CD8-positive, alpha-beta memory T cell (primary cell): ENCODE measurements around the gene RTN4IP1. TPM values are rescaled to one million over a fixed set of nuclear protein-coding genes. Genes with fewer than 3 reads are reported as not detected.

Experiments used
- CTCF ChIA-PET: fragments of 350-600 bp; sonication (Branson Sonifier 250); formaldehyde crosslinking; loops from one replicate; lab custom pipeline; 2021; ENCODE audit warnings: antibody characterized with exemption; lab: Charles Lee
- POLR2A ChIA-PET: fragments of 350-600 bp; sonication (Branson Sonifier 250); formaldehyde crosslinking; loops from one replicate; lab custom pipeline; 2021; ENCODE audit warnings: antibody characterized with exemption; lab: Charles Lee
- DNase-seq, 5 donors: peaks; one replicate each; pipeline versions ENCODE4 v3.0.0 to v3.0.0-alpha.2; 2020 to 2022; ENCODE audit warnings: mixed read lengths in 1 of 5
- H3K27ac ChIP-seq: one replicate; pipeline ENCODE4 v1.7.0; 2013; ENCODE audit warnings: low read depth, mild to moderate bottlenecking, low read length, moderate library complexity
- H3K27me3 ChIP-seq: 2 replicates; pipeline ENCODE4 v1.7.0; 2013; ENCODE audit warnings: low read length, mild to moderate bottlenecking; ENCODE audit not compliant: insufficient read depth, poor library complexity, severe bottlenecking
- H3K36me3 ChIP-seq: 2 replicates; pipeline ENCODE4 v1.7.0; 2013; ENCODE audit warnings: mild to moderate bottlenecking, low read length, moderate library complexity; ENCODE audit not compliant: insufficient read depth
- H3K4me1 ChIP-seq: 2 replicates; pipeline ENCODE4 v1.7.0; 2013; ENCODE audit warnings: mild to moderate bottlenecking, low read length, moderate library complexity; ENCODE audit not compliant: insufficient read depth
- H3K4me3 ChIP-seq: 2 replicates; pipeline ENCODE4 v1.7.0; 2013; ENCODE audit warnings: mild to moderate bottlenecking, low read length
- H3K9me3 ChIP-seq: 2 replicates; pipeline ENCODE4 v1.7.0; 2013; ENCODE audit warnings: mild to moderate bottlenecking, low read length
- H3K27ac Mint-ChIP-seq, 8 donors: one replicate each; pipeline ENCODE4 v1.8.0; 2020 to 2021; ENCODE audit warnings: mixed read lengths in 8 of 8, mild to moderate bottlenecking in 6 of 8, inconsistent platforms in 3 of 8, moderate library complexity in 3 of 8
- H3K27me3 Mint-ChIP-seq, 2 donors: one replicate each; pipeline ENCODE4 v1.8.0; 2020 to 2021; ENCODE audit warnings: mixed read lengths in 2 of 2, mild to moderate bottlenecking in 1 of 2, moderate library complexity in 1 of 2
- H3K36me3 Mint-ChIP-seq, 3 donors: one replicate each; pipeline ENCODE4 v1.8.0; 2020 to 2021; ENCODE audit warnings: mixed read lengths in 3 of 3, inconsistent platforms in 1 of 3, mild to moderate bottlenecking in 1 of 3
- H3K4me1 Mint-ChIP-seq, 3 donors: one replicate each; pipeline ENCODE4 v1.8.0; 2020 to 2021; ENCODE audit warnings: mixed read lengths in 3 of 3, inconsistent platforms in 1 of 3, mild to moderate bottlenecking in 1 of 3
- H3K4me3 Mint-ChIP-seq, 7 donors: one replicate each; pipeline ENCODE4 v1.8.0; 2020 to 2021; ENCODE audit warnings: mixed read lengths in 7 of 7, mild to moderate bottlenecking in 6 of 7, moderate library complexity in 4 of 7, inconsistent platforms in 2 of 7
- H3K9me3 Mint-ChIP-seq, 5 donors: one replicate each; pipeline ENCODE4 v1.8.0; 2020 to 2022; ENCODE audit warnings: mixed read lengths in 5 of 5, mild to moderate bottlenecking in 3 of 5, moderate library complexity in 2 of 5, inconsistent platforms in 1 of 5
- polyA plus RNA-seq: library from polyadenylated mRNA; unstranded; fragments of 300-500 nt; fragmentation: Illumina TruSeq; gene quantifications from one replicate; pipeline ENCODE4 v1.2.3, GENCODE V29; 2021
- total RNA-seq, 2 experiments: library from RNA; stranded (reverse); gene quantifications; one replicate each; pipeline ENCODE4 v1.2.3, GENCODE V29; 2021

RTN4IP1 gene
- total and polyA plus RNA-seq, 3 experiments from 2014 or later, result 7.2 to 10.3 (median 9.5) TPM

GRCh38 chr6:106623039-106623438, 6.3 kb downstream of the RTN4IP1 start:
- no peaks in the 10 kb centered on the region for H3K9me3 ChIP-seq
- Mint-ChIP-seq H3K36me3 (peaks cover 8 to 29% (median 13%) of the 10 kb centered on the region in 3 donors), H3K27me3 (no peaks in the 10 kb centered on the region), H3K9me3 (peaks cover 0 to 2% (median 0%) of the 10 kb centered on the region in 5 donors), H3K27ac (no peak overlapping the region), H3K4me3 (peak overlapping the region in 1 of 7 donors; percentile 66), H3K4me1 (peaks cover 0 to 12% (median 2%) of the 10 kb centered on the region in 3 donors)
- no peak overlapping the region for H3K27ac ChIP-seq
- no peak for DNase-seq
- CTCF ChIA-PET, result interaction anchor here (0.5 kb wide), 1 partner anchor 1442 kb away, joined by 3 read pairs; no protein-coding TSS in a partner anchor
- H3K36me3 ChIP-seq, result peaks cover 5% of the 10 kb centered on the region
- H3K4me3 ChIP-seq, result no peak overlapping the region
- H3K4me1 ChIP-seq, result peaks cover under 1% of the 10 kb centered on the region
- H3K27me3 ChIP-seq, result no peaks in the 10 kb centered on the region
- POLR2A ChIA-PET, result interaction anchor here (0.6 kb wide), 1 partner anchor 171 kb away, joined by 7 read pairs; no protein-coding TSS in a partner anchor

- POLR2A ChIA-PET, result no interaction called here
- H3K9me3 ChIP-seq, result no peaks in the 10 kb centered on the region
- no peak overlapping the region for H3K27ac Mint-ChIP-seq
These were observed 6.9 kb downstream of the RTN4IP1 start for GRCh38 chr6:106622412-106622811.

GRCh38 chr6:106620931-106621672, 8.2 kb downstream of the RTN4IP1 start:
- peak overlapping the region in 1 of 8 donors; percentile 54 for H3K27ac Mint-ChIP-seq
- CTCF ChIA-PET, result interaction anchor here (2.0 kb wide), 1 partner anchor 12 kb away, joined by 4 read pairs; no protein-coding TSS in a partner anchor
- Histone ChIP-seq H3K9me3 (no peaks in the 10 kb centered on the region), H3K27ac (no peak overlapping the region), H3K4me1 (no peaks in the 10 kb centered on the region), H3K4me3 (no peak overlapping the region), H3K27me3 (no peaks in the 10 kb centered on the region), H3K36me3 (peaks cover 12% of the 10 kb centered on the region)
- H3K36me3 Mint-ChIP-seq, result peaks cover 8 to 39% (median 13%) of the 10 kb centered on the region in 3 donors
- peaks cover 0 to 2% (median 0%) of the 10 kb centered on the region in 5 donors for H3K9me3 Mint-ChIP-seq
- H3K4me1 Mint-ChIP-seq, result peaks cover 0 to 6% (median 2%) of the 10 kb centered on the region in 3 donors
- H3K4me3 Mint-ChIP-seq, result no peak overlapping the region
- no peak for DNase-seq
- POLR2A ChIA-PET, result no interaction called here
- no peaks in the 10 kb centered on the region for H3K27me3 Mint-ChIP-seq

More at GRCh38 chr6:106622412-106622811, 6.9 kb downstream of the RTN4IP1 start:
- Histone ChIP-seq H3K4me1 (no peaks in the 10 kb centered on the region), H3K27me3 (no peaks in the 10 kb centered on the region), H3K27ac (no peak overlapping the region), H3K36me3 (peaks cover 5% of the 10 kb centered on the region), H3K4me3 (no peak overlapping the region)
- Mint-ChIP-seq H3K27me3 (no peaks in the 10 kb centered on the region), H3K9me3 (peaks cover 0 to 2% (median 0%) of the 10 kb centered on the region in 5 donors), H3K4me3 (no peak overlapping the region), H3K36me3 (peaks cover 8 to 30% (median 13%) of the 10 kb centered on the region in 3 donors), H3K4me1 (peaks cover 0 to 9% (median 2%) of the 10 kb centered on the region in 3 donors)
- CTCF ChIA-PET, result interaction anchor here (2.0 kb wide), 1 partner anchor 14 kb away, joined by 4 read pairs; no protein-coding TSS in a partner anchor
- DNase-seq, result no peak

- Mint-ChIP-seq H3K27me3 (no peaks in the 10 kb centered on the region), H3K4me3 (no peak overlapping the region), H3K36me3 (peaks cover 8 to 50% (median 17%) of the 10 kb centered on the region in 3 donors), H3K27ac (no peak overlapping the region), H3K9me3 (peaks cover 0 to 2% (median 0%) of the 10 kb centered on the region in 5 donors), H3K4me1 (peaks cover 0 to 3% (median 0%) of the 10 kb centered on the region in 3 donors)
- no peaks in the 10 kb centered on the region for H3K9me3 ChIP-seq
- H3K36me3 ChIP-seq, result peaks cover 12% of the 10 kb centered on the region
- H3K27ac ChIP-seq, result no peak overlapping the region
- no peaks in the 10 kb centered on the region for H3K4me1 ChIP-seq
- ChIA-PET POLR2A (no interaction called here), CTCF (no interaction called here)
- no peak overlapping the region for H3K4me3 ChIP-seq
- no peak for DNase-seq
- no peaks in the 10 kb centered on the region for H3K27me3 ChIP-seq
These were observed 10.1 kb downstream of the RTN4IP1 start for GRCh38 chr6:106619223-106619622.

- no peaks in the 10 kb centered on the region for H3K9me3 ChIP-seq
- ChIA-PET POLR2A (no interaction called here), CTCF (interaction anchor here (1.3 kb wide), 1 partner anchor 10 kb away, joined by 4 read pairs; no protein-coding TSS in a partner anchor)
- Mint-ChIP-seq H3K9me3 (peaks cover 0 to 2% (median 0%) of the 10 kb centered on the region in 5 donors), H3K4me3 (no peak overlapping the region), H3K4me1 (peaks cover 0 to 7% (median 0%) of the 10 kb centered on the region in 3 donors), H3K36me3 (peaks cover 8 to 57% (median 22%) of the 10 kb centered on the region in 3 donors), H3K27me3 (no peaks in the 10 kb centered on the region), H3K27ac (no peak overlapping the region)
- no peak overlapping the region for H3K27ac ChIP-seq
- no peak for DNase-seq
- no peaks in the 10 kb centered on the region for H3K4me1 ChIP-seq
- H3K36me3 ChIP-seq, result peaks cover 12% of the 10 kb centered on the region
- H3K4me3 ChIP-seq, result no peak overlapping the region
- no peaks in the 10 kb centered on the region for H3K27me3 ChIP-seq
These were observed 11.0 kb downstream of the RTN4IP1 start for GRCh38 chr6:106618324-106618723.

GRCh38 chr6:106617857-106618256, 11.4 kb downstream of the RTN4IP1 start:
- no peaks in the 10 kb centered on the region for H3K4me1 ChIP-seq
- Mint-ChIP-seq H3K27me3 (no peaks in the 10 kb centered on the region), H3K27ac (no peak overlapping the region), H3K4me3 (no peak overlapping the region), H3K4me1 (peaks cover 0 to 7% (median 0%) of the 10 kb centered on the region in 3 donors), H3K36me3 (peaks cover 8 to 61% (median 22%) of the 10 kb centered on the region in 3 donors), H3K9me3 (peaks cover 0 to 2% (median 0%) of the 10 kb centered on the region in 5 donors)
- H3K36me3 ChIP-seq, result peaks cover 12% of the 10 kb centered on the region
- no peaks in the 10 kb centered on the region for H3K27me3 ChIP-seq
- ChIA-PET CTCF (interaction anchor here (1.3 kb wide), 1 partner anchor 10 kb away, joined by 4 read pairs; no protein-coding TSS in a partner anchor), POLR2A (no interaction called here)
- DNase-seq, result no peak
- no peak overlapping the region for H3K4me3 ChIP-seq
- no peaks in the 10 kb centered on the region for H3K9me3 ChIP-seq
- no peak overlapping the region for H3K27ac ChIP-seq

GRCh38 chr6:106617302-106617701, 12.0 kb downstream of the RTN4IP1 start:
- Histone ChIP-seq H3K9me3 (no peaks in the 10 kb centered on the region), H3K27me3 (no peaks in the 10 kb centered on the region), H3K27ac (no peak overlapping the region), H3K4me3 (no peak overlapping the region), H3K36me3 (peaks cover 7% of the 10 kb centered on the region), H3K4me1 (no peaks in the 10 kb centered on the region)
- no peak for DNase-seq
- Mint-ChIP-seq H3K36me3 (peaks cover 4 to 58% (median 20%) of the 10 kb centered on the region in 3 donors), H3K27me3 (no peaks in the 10 kb centered on the region), H3K27ac (peak overlapping the region in 2 of 8 donors; percentile 6 to 42), H3K9me3 (no peaks in the 10 kb centered on the region), H3K4me3 (no peak overlapping the region), H3K4me1 (peaks cover 0 to 11% (median 0%) of the 10 kb centered on the region in 3 donors)
- ChIA-PET CTCF (interaction anchor here (1.3 kb wide), 1 partner anchor 9 kb away, joined by 4 read pairs; no protein-coding TSS in a partner anchor), POLR2A (no interaction called here)
